GM18511 (cell line): Measurements from ENCODE around the gene GPT2.
"Not testable (repeated sequence)": the region's sequence is repeated elsewhere in the genome, so short reads cannot be mapped to it uniquely, and the experiment has no call there.

Experiments
- ATAC-seq: cut with Tn5 transposase; IDR thresholded peaks from one replicate; pipeline ENCODE4 v1.9.1; 2021; ENCODE audit warnings: mild to moderate bottlenecking, moderate library complexity; ENCODE audit not compliant: unreplicated experiment

Gene GPT2

GRCh38 chr16:46862555-46863447 lies 21.4 kb upstream of the GPT2 start:
- ATAC-seq, result no peak

- no peak for ATAC-seq
These were observed 17.9 kb upstream of the GPT2 start for GRCh38 chr16:46866286-46866685.

GRCh38 chr16:46867486-46867885 lies 16.7 kb upstream of the GPT2 start:
- not testable (repeated sequence) for ATAC-seq

- ATAC-seq, result not testable (repeated sequence)
These were observed 15.3 kb upstream of the GPT2 start for GRCh38 chr16:46868891-46869290.

GRCh38 chr16:46871597-46871996 lies 12.6 kb upstream of the GPT2 start:
- ATAC-seq, result no peak

- no peak for ATAC-seq
These were observed 11.0 kb upstream of the GPT2 start for GRCh38 chr16:46873201-46873600.

- no peak for ATAC-seq
These were observed 8.9 kb upstream of the GPT2 start for GRCh38 chr16:46875243-46875642.

- no peak for ATAC-seq
These were observed 1.7 kb upstream of the GPT2 start for GRCh38 chr16:46882304-46882939.

GRCh38 chr16:46882940-46883307 lies 1.2 kb upstream of the GPT2 start:
- no peak for ATAC-seq

GRCh38 chr16:46883353-46883689 lies 841 bp upstream of the GPT2 start:
- peak; percentile 0 for ATAC-seq

GRCh38 chr16:46884513-46885293 lies 541 bp downstream of the GPT2 start:
- ATAC-seq, result peak; percentile 32

GRCh38 chr16:46885960-46886763 lies 2.0 kb downstream of the GPT2 start:
- ATAC-seq, result no peak

- no peak for ATAC-seq
These were observed 2.8 kb downstream of the GPT2 start for GRCh38 chr16:46886764-46887523.

- ATAC-seq, result no peak
These were observed 3.3 kb downstream of the GPT2 start for GRCh38 chr16:46887524-46887854.

- no peak for ATAC-seq
These were observed 5.2 kb downstream of the GPT2 start for GRCh38 chr16:46889245-46889941.

GRCh38 chr16:46889942-46890300 lies 5.8 kb downstream of the GPT2 start:
- ATAC-seq, result peak; percentile 73

GRCh38 chr16:46891910-46892309 lies 7.7 kb downstream of the GPT2 start:
- ATAC-seq, result no peak

- ATAC-seq, result no peak
These were observed 10.0 kb downstream of the GPT2 start for GRCh38 chr16:46894036-46894672.
